Liver (tissue), 3 donors: Measurements from ENCODE around the gene MYO3B.

Experiments used
- CTCF ChIP-seq: fragments of 150-350 bp; IDR thresholded peaks from 2 replicates; pipeline ENCODE4 v1.5.1; 2017; ENCODE audit warnings: improper control_type of control experiment, low read depth, low read length; ENCODE audit not compliant: missing input control
- FOXA1 ChIP-seq: IDR thresholded peaks from 2 replicates; pipeline ENCODE4 v1.6.1; 2016; ENCODE audit warnings: antibody characterized with exemption
- GABPA ChIP-seq, 2 donors: IDR thresholded peaks in 1 of 2; conservative IDR thresholded peaks in 1 of 2; 2 replicates each; pipeline ENCODE4 v1.6.1; 2016; ENCODE audit warnings: antibody characterized with exemption in 2 of 2, mild to moderate bottlenecking in 1 of 2, moderate library complexity in 1 of 2
- MAX ChIP-seq: IDR thresholded peaks from 2 replicates; pipeline ENCODE4 v1.6.1; 2016; ENCODE audit warnings: antibody characterized with exemption
- RAD21 ChIP-seq, 2 donors: IDR thresholded peaks; 2 replicates each; pipeline ENCODE4 v1.6.1; 2016; ENCODE audit warnings: antibody characterized with exemption in 2 of 2, mild to moderate bottlenecking in 2 of 2
- REST ChIP-seq: IDR thresholded peaks from 2 replicates; pipeline ENCODE4 v1.6.1; 2016; ENCODE audit warnings: antibody characterized with exemption, mild to moderate bottlenecking
- SP1 ChIP-seq: IDR thresholded peaks from 2 replicates; pipeline ENCODE4 v1.6.1; 2018; ENCODE audit warnings: antibody characterized with exemption, mild to moderate bottlenecking
- TAF1 ChIP-seq: conservative IDR thresholded peaks from 2 replicates; pipeline ENCODE4 v1.6.1; 2016; ENCODE audit warnings: antibody characterized with exemption, mild to moderate bottlenecking
- YY1 ChIP-seq: IDR thresholded peaks from 2 replicates; pipeline ENCODE4 v1.6.1; 2016; ENCODE audit warnings: antibody characterized with exemption, mild to moderate bottlenecking
- TF ChIP-seq, protein P1 (sequence below): IDR thresholded peaks from 2 replicates; pipeline ENCODE4 v1.6.1; 2016; ENCODE audit warnings: antibody characterized with exemption
- donor health status: healthy.
- donor health status: healthy.

DNA sequence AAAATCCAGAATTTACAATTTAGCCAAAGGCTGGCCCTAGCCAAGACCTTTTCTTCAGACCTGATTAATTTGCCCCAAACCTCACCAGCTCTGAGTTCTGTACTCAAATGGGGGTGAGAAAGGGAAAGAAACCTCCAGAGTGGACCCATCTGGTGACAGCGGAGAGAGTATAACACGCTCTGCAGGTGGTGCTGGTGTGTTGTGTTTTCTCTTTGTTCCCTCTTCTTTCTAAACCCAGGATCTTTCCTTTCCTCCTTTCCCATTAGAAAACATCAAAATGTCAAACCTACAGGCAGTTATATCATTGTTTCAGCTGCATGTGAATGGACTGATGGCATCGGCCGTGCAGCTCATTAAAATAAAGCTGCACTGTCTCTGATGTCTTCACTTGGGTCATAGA, 283.9 kb downstream of the MYO3B start:
- TF ChIP-seq MAX (no peak), CTCF (peak; percentile 13), GABPA (IDR thresholded peaks at IDR 0.05 in 1 of 2, conservative IDR thresholded peaks at IDR 0.05 in 1 of 2) (no peak), SP1 (no peak), REST (no peak), TAF1 (no peak), FOXA1 (no peak), RAD21 (IDR thresholded peaks at IDR 0.05) (peak; percentile 61 to 63), YY1 (no peak)
- TF ChIP-seq, protein P1, sequence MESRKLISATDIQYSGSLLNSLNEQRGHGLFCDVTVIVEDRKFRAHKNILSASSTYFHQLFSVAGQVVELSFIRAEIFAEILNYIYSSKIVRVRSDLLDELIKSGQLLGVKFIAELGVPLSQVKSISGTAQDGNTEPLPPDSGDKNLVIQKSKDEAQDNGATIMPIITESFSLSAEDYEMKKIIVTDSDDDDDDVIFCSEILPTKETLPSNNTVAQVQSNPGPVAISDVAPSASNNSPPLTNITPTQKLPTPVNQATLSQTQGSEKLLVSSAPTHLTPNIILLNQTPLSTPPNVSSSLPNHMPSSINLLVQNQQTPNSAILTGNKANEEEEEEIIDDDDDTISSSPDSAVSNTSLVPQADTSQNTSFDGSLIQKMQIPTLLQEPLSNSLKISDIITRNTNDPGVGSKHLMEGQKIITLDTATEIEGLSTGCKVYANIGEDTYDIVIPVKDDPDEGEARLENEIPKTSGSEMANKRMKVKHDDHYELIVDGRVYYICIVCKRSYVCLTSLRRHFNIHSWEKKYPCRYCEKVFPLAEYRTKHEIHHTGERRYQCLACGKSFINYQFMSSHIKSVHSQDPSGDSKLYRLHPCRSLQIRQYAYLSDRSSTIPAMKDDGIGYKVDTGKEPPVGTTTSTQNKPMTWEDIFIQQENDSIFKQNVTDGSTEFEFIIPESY: no peak
